Caco-2 (cell line): ENCODE measurements around the gene MORN1. TPM values are rescaled to one million over a fixed set of nuclear protein-coding genes. Genes with fewer than 3 reads are reported as not detected.
"Not testable (repeated sequence)": the region's sequence is repeated elsewhere in the genome, so short reads cannot be mapped to it uniquely, and the experiment has no call there.

Experiments
- BruUV-seq: library from RNA; stranded (reverse); fragments of 400-500 nt; replicated peaks from 2 replicates; lab custom pipeline; 2021; lab: Mats Ljungman, UMichigan
- CTCF ChIA-PET: fragments of 300-600 bp; sonication (Branson Sonifier 250); formaldehyde crosslinking; loops from one replicate; lab custom pipeline; 2022; ENCODE audit warnings: antibody characterized with exemption; lab: Charles Lee
- POLR2A ChIA-PET: fragments of 300-600 bp; sonication (Branson Sonifier 250); formaldehyde crosslinking; loops from one replicate; lab custom pipeline; 2022; ENCODE audit warnings: antibody characterized with exemption; lab: Charles Lee
- DNase-seq, 2 experiments: peaks; one replicate each; pipeline versions ENCODE4 v3.0.0 to v3.0.0-alpha.2; 2020 to 2022
- H3K27me3 ChIP-seq: replicated peaks from 2 replicates; pipeline ENCODE4 v1.6.0; 2011; ENCODE audit warnings: low read length; ENCODE audit not compliant: control insufficient read depth, insufficient read depth
- H3K36me3 ChIP-seq: 2 replicates; pipeline ENCODE4 v1.5.1; 2011; ENCODE audit warnings: low read length; ENCODE audit not compliant: control insufficient read depth, insufficient read depth
- H3K4me1 ChIP-seq: fragments of 250-450 bp; sonication (Bioruptor Pico); 2 replicates; pipeline ENCODE4 v1.5.1; 2020; ENCODE audit warnings: mild to moderate bottlenecking
- H3K4me3 ChIP-seq: 2 replicates; pipeline ENCODE4 v1.5.1; 2011; ENCODE audit warnings: low read depth, mild to moderate bottlenecking, control low read depth, low read length
- H3K9me3 ChIP-seq: fragments of 250-450 bp; sonication (Bioruptor Pico); 2 replicates; pipeline ENCODE4 v1.5.1; 2020; ENCODE audit warnings: mild to moderate bottlenecking, moderate library complexity
- H3K27ac Mint-ChIP-seq: one replicate; pipeline ENCODE4 v1.8.0; 2022; ENCODE audit warnings: mixed read lengths; ENCODE audit not compliant: unreplicated experiment
- H3K27me3 Mint-ChIP-seq: one replicate; pipeline ENCODE4 v1.8.0; 2022; ENCODE audit warnings: mixed read lengths; ENCODE audit not compliant: insufficient read depth, unreplicated experiment
- H3K36me3 Mint-ChIP-seq: one replicate; pipeline ENCODE4 v1.8.0; 2022; ENCODE audit warnings: mild to moderate bottlenecking, mixed read lengths; ENCODE audit not compliant: insufficient read depth, unreplicated experiment
- H3K4me1 Mint-ChIP-seq: one replicate; pipeline ENCODE4 v1.8.0; 2022; ENCODE audit warnings: low read depth, mixed read lengths; ENCODE audit not compliant: unreplicated experiment
- H3K4me3 Mint-ChIP-seq: one replicate; pipeline ENCODE4 v1.8.0; 2022; ENCODE audit warnings: mild to moderate bottlenecking, moderate library complexity, mixed read lengths; ENCODE audit not compliant: unreplicated experiment
- H3K9me3 Mint-ChIP-seq: one replicate; pipeline ENCODE4 v1.8.0; 2022; ENCODE audit warnings: mixed read lengths; ENCODE audit not compliant: unreplicated experiment
- CTCF ChIP-seq, 2 experiments: fragments of 200-600 bp in 1 of 2; IDR thresholded peaks; 1 replicate in 1 of 2; 2 replicates in 1 of 2; pipeline versions ENCODE4 v1.5.1 to v1.8.0; 2011 to 2022; ENCODE audit warnings: antibody characterized with exemption in 1 of 2, control low read depth in 1 of 2, inconsistent platforms in 1 of 2, low read depth in 1 of 2, low read length in 1 of 2, mild to moderate bottlenecking in 1 of 2, moderate library complexity in 1 of 2; ENCODE audit not compliant: insufficient read depth in 1 of 2, severe bottlenecking in 1 of 2, unreplicated experiment in 1 of 2
- intact Hi-C: fragments of 100-400 bp; cut with micrococcal nuclease; formaldehyde crosslinking; loops from one replicate; pipeline ENCODE4 v1.10.0; 2022; ENCODE audit not compliant: unreplicated experiment
- total RNA-seq: library from RNA; stranded (reverse); gene quantifications from 2 replicates; pipeline ENCODE4 v1.2.3, GENCODE V29; 2022

Gene MORN1
- total RNA-seq, 1 experiment from 2014 or later, result 8.6 TPM

GRCh38 chr1:2328676-2329455, 62.5 kb downstream of the MORN1 start:
- CTCF ChIA-PET, result no interaction called here
- no TSS peak for BruUV-seq
- POLR2A ChIA-PET, result no interaction called here

GRCh38 chr1:2327841-2328240, 63.5 kb downstream of the MORN1 start:
- ChIA-PET CTCF (no interaction called here), POLR2A (no interaction called here)
- Mint-ChIP-seq H3K4me3 (no peak overlapping the region), H3K27ac (no peak overlapping the region), H3K4me1 (no peaks in the 10 kb centered on the region), H3K9me3 (peaks cover 10% of the 10 kb centered on the region), H3K27me3 (peaks cover 4% of the 10 kb centered on the region), H3K36me3 (no peaks in the 10 kb centered on the region)
- no peaks in the 10 kb centered on the region for H3K36me3 ChIP-seq
- no peak overlapping the region for H3K4me3 ChIP-seq
- no peaks in the 10 kb centered on the region for H3K9me3 ChIP-seq
- BruUV-seq, result no TSS peak
- TF ChIP-seq CTCF (IDR thresholded peaks at IDR 0.05; ENCODE audit: insufficient read depth in 1 of 2, low read depth in 1 of 2, low read length in 1 of 2, severe bottlenecking in 1 of 2, unreplicated experiment in 1 of 2), result no peak
- 0 out of 2 replicates have a peak, but pooled peaks cover 3% of the 10 kb centered on the region for H3K4me1 ChIP-seq
- H3K27me3 ChIP-seq, result no peaks in the 10 kb centered on the region
- DNase-seq, result no peak
- intact Hi-C loops, result no loop called here

More at GRCh38 chr1:2328676-2329455, 62.5 kb downstream of the MORN1 start:
- Histone ChIP-seq H3K4me1 (0 out of 2 replicates have a peak, but pooled peaks cover 3% of the 10 kb centered on the region), H3K4me3 (no peak overlapping the region), H3K27me3 (no peaks in the 10 kb centered on the region), H3K36me3 (no peaks in the 10 kb centered on the region), H3K9me3 (no peaks in the 10 kb centered on the region)
- Mint-ChIP-seq H3K4me1 (no peaks in the 10 kb centered on the region), H3K36me3 (no peaks in the 10 kb centered on the region), H3K9me3 (peaks cover 10% of the 10 kb centered on the region), H3K27ac (no peak overlapping the region), H3K4me3 (no peak overlapping the region), H3K27me3 (peaks cover 4% of the 10 kb centered on the region)
- DNase-seq, result no peak
- no peak for TF ChIP-seq CTCF (IDR thresholded peaks at IDR 0.05; ENCODE audit: insufficient read depth in 1 of 2, low read depth in 1 of 2, low read length in 1 of 2, severe bottlenecking in 1 of 2, unreplicated experiment in 1 of 2)
- intact Hi-C loops, result no loop called here

- H3K4me1 ChIP-seq, H3K4me3 Mint-ChIP-seq, DNase-seq, H3K27me3 Mint-ChIP-seq, BruUV-seq, H3K9me3 Mint-ChIP-seq, H3K9me3 ChIP-seq, H3K36me3 Mint-ChIP-seq, CTCF ChIA-PET, H3K4me3 ChIP-seq, H3K27ac Mint-ChIP-seq, POLR2A ChIA-PET, H3K27me3 ChIP-seq, intact Hi-C loops, H3K4me1 Mint-ChIP-seq, H3K36me3 ChIP-seq: not testable (repeated sequence)
Observed at GRCh38 chr1:2327162-2327561, 64.2 kb downstream of the MORN1 start.
